Endothelial cell of umbilical vein (primary cell): ENCODE results near the gene SDK2.

Source experiments
- JUN ChIP-seq: IDR thresholded peaks from 2 replicates; pipeline ENCODE4 v1.6.1; 2011; ENCODE audit warnings: borderline replicate concordance, low read depth; ENCODE audit not compliant: insufficient read length, insufficient read depth
- POLR2A ChIP-seq: IDR thresholded peaks from 2 replicates; pipeline ENCODE4 v1.6.1; 2012; ENCODE audit warnings: low read depth, mild to moderate bottlenecking, control low read depth, low read length
- POLR2AphosphoS5 ChIP-seq: IDR thresholded peaks from 2 replicates; pipeline ENCODE4 v1.6.1; 2012; ENCODE audit warnings: low read depth, mild to moderate bottlenecking, control low read depth, low read length, moderate library complexity; ENCODE audit not compliant: insufficient read depth

GRCh38 chr17:73520369-73520761, 123.9 kb downstream of the SDK2 start:
- no peak for TF ChIP-seq POLR2AphosphoS5
- TF ChIP-seq POLR2A: no peak
- no peak for TF ChIP-seq JUN
